Loucy (cell line): ENCODE results near the gene SMIM21.

Source experiments
- H2AFZ ChIP-seq: fragments of 200-600 bp; sonication (generic); 2 replicates; pipeline ENCODE4 v1.6.0; 2016; ENCODE audit warnings: antibody characterized with exemption, mild to moderate bottlenecking, low read length, moderate library complexity
- H3F3A ChIP-seq: fragments of 200-600 bp; 2 replicates; pipeline ENCODE4 v1.6.0; 2016; ENCODE audit warnings: antibody characterized with exemption, low read depth, mild to moderate bottlenecking
- H3K27me3 ChIP-seq: fragments of 200-600 bp; sonication (generic); 2 replicates; pipeline ENCODE4 v1.6.1; 2014; ENCODE audit warnings: low read length, mild to moderate bottlenecking; ENCODE audit not compliant: insufficient read depth, poor library complexity, severe bottlenecking
- H3K36me3 ChIP-seq: fragments of 200-600 bp; sonication (generic); 2 replicates; pipeline ENCODE4 v1.6.1; 2016; ENCODE audit warnings: low read length; ENCODE audit not compliant: insufficient read depth
- H3K4me1 ChIP-seq: fragments of 200-600 bp; sonication (generic); 2 replicates; pipeline ENCODE4 v1.5.1; 2014; ENCODE audit warnings: low read length, mild to moderate bottlenecking; ENCODE audit not compliant: insufficient read depth, poor library complexity, severe bottlenecking
- H3K4me2 ChIP-seq: fragments of 200-600 bp; sonication (generic); 2 replicates; pipeline ENCODE4 v1.6.0; 2014; ENCODE audit warnings: antibody characterized with exemption, low read length, low read depth, mild to moderate bottlenecking; ENCODE audit not compliant: poor library complexity, severe bottlenecking
- H3K4me3 ChIP-seq: fragments of 200-600 bp; sonication (generic); 2 replicates; pipeline ENCODE4 v1.5.1; 2014; ENCODE audit warnings: low read length, mild to moderate bottlenecking, mixed read lengths; ENCODE audit not compliant: poor library complexity, severe bottlenecking
- H3K79me2 ChIP-seq: fragments of 200-600 bp; sonication (generic); 2 replicates; pipeline ENCODE4 v1.6.1; 2014; ENCODE audit warnings: low read length; ENCODE audit not compliant: insufficient read depth
- H3K9ac ChIP-seq: fragments of 200-600 bp; sonication (generic); 2 replicates; pipeline ENCODE4 v1.6.0; 2014; ENCODE audit warnings: mild to moderate bottlenecking, low read depth, low read length, moderate library complexity; ENCODE audit not compliant: poor library complexity, severe bottlenecking
- H3K9me2 ChIP-seq: fragments of 200-600 bp; sonication (generic); replicated peaks from 2 replicates; pipeline ENCODE4 v1.6.1; 2016; ENCODE audit warnings: low read depth, low read length, mixed read lengths
- H3K9me3 ChIP-seq: fragments of 200-600 bp; sonication (generic); 2 replicates; pipeline ENCODE4 v1.6.1; 2014; ENCODE audit warnings: mild to moderate bottlenecking, antibody characterized with exemption, low read length, low read depth; ENCODE audit not compliant: insufficient read depth
- H4K20me1 ChIP-seq: fragments of 200-600 bp; sonication (generic); 2 replicates; pipeline ENCODE4 v1.6.0; 2014; ENCODE audit warnings: antibody characterized with exemption, low read length, mild to moderate bottlenecking; ENCODE audit not compliant: insufficient read depth, poor library complexity, severe bottlenecking
- EZH2phosphoT487 ChIP-seq: fragments of 200-600 bp; IDR thresholded peaks from 2 replicates; pipeline ENCODE4 v1.6.1; 2018; ENCODE audit warnings: antibody characterized with exemption, mild to moderate bottlenecking, moderate library complexity, borderline replicate concordance
- TF ChIP-seq, protein P1 (sequence below): fragments of 200-600 bp; sonication (generic); conservative IDR thresholded peaks from 2 replicates; pipeline ENCODE4 v1.5.1; 2014; ENCODE audit warnings: mild to moderate bottlenecking, antibody characterized with exemption, low read length

The SMIM21 gene

DNA sequence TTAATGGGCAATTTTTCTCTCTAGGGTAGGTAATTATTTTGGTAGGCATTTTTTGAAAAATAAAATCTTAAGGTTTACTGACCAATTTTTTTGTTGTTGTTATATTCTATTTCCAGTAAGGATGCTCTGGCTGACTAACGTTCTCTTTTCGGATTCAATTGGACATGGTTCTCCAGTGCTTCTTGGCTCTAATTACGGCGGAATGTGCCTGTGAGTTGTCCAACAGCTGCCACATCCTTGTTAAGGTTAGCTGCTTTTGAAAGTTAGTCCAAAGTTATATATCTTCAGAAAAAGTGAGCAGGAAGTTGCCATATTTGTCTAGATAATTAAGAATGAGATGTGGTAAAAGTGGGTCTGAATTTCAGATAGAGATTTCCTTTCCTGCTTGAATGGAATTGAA, 45.8 kb upstream of the SMIM21 start:
- Histone ChIP-seq H3K27me3 (no peaks in the 10 kb centered on the region), H3F3A (no peaks in the 10 kb centered on the region), H3K4me2 (no peak overlapping the region), H3K79me2 (no peaks in the 10 kb centered on the region), H3K36me3 (no peaks in the 10 kb centered on the region), H3K9me2 (no peaks in the 10 kb centered on the region), H3K4me3 (no peak overlapping the region), H4K20me1 (no peaks in the 10 kb centered on the region), H3K4me1 (no peaks in the 10 kb centered on the region), H3K9me3 (no peaks in the 10 kb centered on the region), H2AFZ (no peak overlapping the region), H3K9ac (no peak overlapping the region)
- TF ChIP-seq, protein P1, sequence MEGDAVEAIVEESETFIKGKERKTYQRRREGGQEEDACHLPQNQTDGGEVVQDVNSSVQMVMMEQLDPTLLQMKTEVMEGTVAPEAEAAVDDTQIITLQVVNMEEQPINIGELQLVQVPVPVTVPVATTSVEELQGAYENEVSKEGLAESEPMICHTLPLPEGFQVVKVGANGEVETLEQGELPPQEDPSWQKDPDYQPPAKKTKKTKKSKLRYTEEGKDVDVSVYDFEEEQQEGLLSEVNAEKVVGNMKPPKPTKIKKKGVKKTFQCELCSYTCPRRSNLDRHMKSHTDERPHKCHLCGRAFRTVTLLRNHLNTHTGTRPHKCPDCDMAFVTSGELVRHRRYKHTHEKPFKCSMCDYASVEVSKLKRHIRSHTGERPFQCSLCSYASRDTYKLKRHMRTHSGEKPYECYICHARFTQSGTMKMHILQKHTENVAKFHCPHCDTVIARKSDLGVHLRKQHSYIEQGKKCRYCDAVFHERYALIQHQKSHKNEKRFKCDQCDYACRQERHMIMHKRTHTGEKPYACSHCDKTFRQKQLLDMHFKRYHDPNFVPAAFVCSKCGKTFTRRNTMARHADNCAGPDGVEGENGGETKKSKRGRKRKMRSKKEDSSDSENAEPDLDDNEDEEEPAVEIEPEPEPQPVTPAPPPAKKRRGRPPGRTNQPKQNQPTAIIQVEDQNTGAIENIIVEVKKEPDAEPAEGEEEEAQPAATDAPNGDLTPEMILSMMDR, result no peak
- TF ChIP-seq EZH2phosphoT487, result no peak

DNA sequence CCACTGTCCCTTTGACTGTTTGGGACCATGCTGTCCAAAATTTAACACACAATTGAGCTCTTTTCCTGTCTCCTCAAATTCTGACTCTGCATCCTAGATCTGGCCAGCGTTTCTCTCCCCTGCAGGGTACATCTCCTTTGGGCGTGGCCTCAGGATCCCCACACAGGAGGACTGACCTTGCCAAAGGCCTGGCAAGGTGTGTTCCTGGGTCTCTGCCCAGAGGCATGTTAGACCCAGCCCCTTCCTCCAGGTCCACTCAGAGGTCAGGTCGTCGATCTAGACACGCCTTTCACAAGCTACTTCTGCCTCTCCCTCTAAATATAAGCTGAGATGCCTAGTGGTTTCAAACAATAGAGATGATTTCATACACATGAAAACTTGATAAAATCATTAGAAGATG, 45.4 kb upstream of the SMIM21 start:
- Histone ChIP-seq H3K27me3 (no peaks in the 10 kb centered on the region), H3K4me1 (no peaks in the 10 kb centered on the region), H3K9ac (no peak overlapping the region), H3K4me2 (no peak overlapping the region), H3K4me3 (no peak overlapping the region), H3K9me2 (no peaks in the 10 kb centered on the region), H3K36me3 (no peaks in the 10 kb centered on the region), H2AFZ (no peak overlapping the region), H3K79me2 (no peaks in the 10 kb centered on the region), H3K9me3 (no peaks in the 10 kb centered on the region), H3F3A (no peaks in the 10 kb centered on the region), H4K20me1 (no peaks in the 10 kb centered on the region)
- no peak for TF ChIP-seq EZH2phosphoT487
- TF ChIP-seq, protein P1, result no peak

DNA sequence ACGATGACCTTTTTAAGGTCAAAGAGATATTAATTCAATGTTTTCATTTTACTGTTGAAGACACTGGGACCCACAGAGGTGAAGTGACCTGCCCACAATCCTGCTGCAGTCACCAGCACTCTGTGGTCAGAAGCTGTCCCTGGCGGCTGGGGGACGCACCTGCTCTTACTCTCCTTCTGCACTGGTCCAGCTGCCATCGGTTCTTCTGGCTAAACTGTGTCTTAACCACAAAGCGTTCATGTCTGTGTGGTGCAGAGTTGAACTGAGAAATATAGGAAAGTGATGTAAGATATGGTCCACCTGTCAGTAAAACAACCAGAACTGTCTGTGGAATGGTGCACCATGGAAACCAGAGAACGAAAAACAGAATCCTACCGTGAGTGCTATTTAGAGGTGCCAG, 44.9 kb upstream of the SMIM21 start:
- no peak overlapping the region for H3K4me2 ChIP-seq
- H3K27me3 ChIP-seq, result no peaks in the 10 kb centered on the region
- no peaks in the 10 kb centered on the region for H3K79me2 ChIP-seq
- H3K9me3 ChIP-seq, result no peaks in the 10 kb centered on the region
- H3K9ac ChIP-seq, result no peak overlapping the region
- no peaks in the 10 kb centered on the region for H3K9me2 ChIP-seq
- TF ChIP-seq, protein P1, result no peak
- no peak overlapping the region for H3K4me3 ChIP-seq
- no peak overlapping the region for H2AFZ ChIP-seq
- no peaks in the 10 kb centered on the region for H4K20me1 ChIP-seq
- H3K36me3 ChIP-seq, result no peaks in the 10 kb centered on the region
- H3F3A ChIP-seq, result no peaks in the 10 kb centered on the region
- no peaks in the 10 kb centered on the region for H3K4me1 ChIP-seq
